Gastroesophageal sphincter (tissue), 4 donors: ENCODE data around the gene CNTN5. TPM values are rescaled to one million over a fixed set of nuclear protein-coding genes. Genes with fewer than 3 reads are reported as not detected.

Experiments
- ATAC-seq: fragments of 150-250 bp; one replicate; pipeline ENCODE4 v1.9.1; 2016; ENCODE audit warnings: mild to moderate bottlenecking, moderate library complexity
- H3K27ac ChIP-seq, 4 donors: fragments of 200-600 bp; sonication (generic) in 3 of 4; 1 replicate in 3 of 4; 2 replicates in 1 of 4; pipeline ENCODE4 v1.5.1; 2016 to 2019
- H3K27me3 ChIP-seq: fragments of 200-600 bp; sonication (generic); one replicate; pipeline ENCODE4 v1.5.1; 2019
- H3K36me3 ChIP-seq, 2 donors: fragments of 200-600 bp; sonication (generic); one replicate each; pipeline ENCODE4 v1.5.1; 2019; ENCODE audit warnings: control low read depth in 1 of 2
- H3K4me1 ChIP-seq, 3 donors: fragments of 200-600 bp; sonication (generic); 1 replicate in 2 of 3; 2 replicates in 1 of 3; pipeline ENCODE4 v1.5.1; 2016 to 2019; ENCODE audit warnings: control low read depth in 2 of 3
- H3K4me3 ChIP-seq, 2 donors: fragments of 200-600 bp; sonication (generic); one replicate each; pipeline ENCODE4 v1.5.1; 2019; ENCODE audit warnings: mild to moderate bottlenecking in 1 of 2, moderate library complexity in 1 of 2
- H3K9me3 ChIP-seq, 3 donors: fragments of 200-600 bp; sonication (generic); one replicate each; pipeline ENCODE4 v1.5.1; 2017 to 2019; ENCODE audit warnings: control low read depth in 2 of 3
- CTCF ChIP-seq, 4 experiments: fragments of 200-600 bp in 2 of 4; fragments of 450-650 bp in 2 of 4; sonication (generic) in 1 of 4; IDR thresholded peaks; one replicate each; pipeline ENCODE4 v1.5.1; 2017 to 2019; ENCODE audit warnings: antibody characterized with exemption in 4 of 4, mild to moderate bottlenecking in 2 of 4, moderate library complexity in 2 of 4
- EP300 ChIP-seq: sonication (generic); formaldehyde crosslinking; IDR thresholded peaks from one replicate; pipeline ENCODE4 v1.6.1; 2017; ENCODE audit warnings: antibody characterized with exemption, mild to moderate bottlenecking
- POLR2A ChIP-seq, 2 donors: fragments of 450-650 bp; IDR thresholded peaks; one replicate each; pipeline ENCODE4 v1.6.1; 2017; ENCODE audit warnings: antibody characterized with exemption in 2 of 2, mild to moderate bottlenecking in 2 of 2, moderate library complexity in 1 of 2
- POLR2AphosphoS5 ChIP-seq: sonication (generic); formaldehyde crosslinking; IDR thresholded peaks from one replicate; pipeline ENCODE4 v1.6.1; 2017; ENCODE audit warnings: antibody characterized with exemption
- WGBS, 2 donors: methylation state at CpG; one replicate each; pipeline ENCODE4 v1.1.5; 2018; ENCODE audit warnings: low coverage in 1 of 2; 5-methylcytosine and 5-hydroxymethylcytosine counted together
- total RNA-seq, 4 donors: library from RNA; depleted of rRNA; stranded (reverse); fragments of >200 nt; gene quantifications; one replicate each; pipeline ENCODE4 v1.1.0, GENCODE V29; 2016

The CNTN5 gene
- total RNA-seq, 4 donors from 2014 or later, result 0.16 TPM; not detected in 3

GRCh38 chr11:99979042-99979441 lies 958.3 kb downstream of the CNTN5 start:
- ATAC-seq, result no peak

GRCh38 chr11:99987821-99988470 lies 967.2 kb downstream of the CNTN5 start:
- TF ChIP-seq CTCF (IDR thresholded peaks at IDR 0.05), result no peak
- Histone ChIP-seq H3K4me3 (no peak overlapping the region), H3K9me3 (no peaks in the 10 kb centered on the region), H3K27ac (peak overlapping the region in 1 of 4 donors; percentile 19), H3K27me3 (no peaks in the 10 kb centered on the region), H3K4me1 (peaks cover 0 to 16% (median 0%) of the 10 kb centered on the region in 3 donors), H3K36me3 (no peaks in the 10 kb centered on the region)
- 20 to 26% methylated on average over 2 of the region's 2 CpGs for WGBS, 2 donors
- ATAC-seq, result no peak

More at GRCh38 chr11:99979042-99979441, 958.3 kb downstream of the CNTN5 start:
- Histone ChIP-seq H3K4me1 (no peaks in the 10 kb centered on the region), H3K27ac (no peak overlapping the region), H3K9me3 (peaks cover 0 to 3% (median 0%) of the 10 kb centered on the region in 3 donors), H3K27me3 (no peaks in the 10 kb centered on the region), H3K36me3 (no peaks in the 10 kb centered on the region), H3K4me3 (no peak overlapping the region)
- WGBS, 2 donors, result 47 to 86% methylated on average over 1 to 2 of the region's 2 CpGs
- TF ChIP-seq POLR2A (IDR thresholded peaks at IDR 0.05) (no peak), CTCF (IDR thresholded peaks at IDR 0.05) (no peak), POLR2AphosphoS5 (no peak), EP300 (no peak)

GRCh38 chr11:99988471-99988837 lies 967.7 kb downstream of the CNTN5 start:
- H3K9me3 ChIP-seq, result no peaks in the 10 kb centered on the region
- 22% methylated on average over 2 of the region's 2 CpGs; no CpG with 5 or more reads in 1 of the 2 donors for WGBS, 2 donors
- TF ChIP-seq POLR2AphosphoS5 (no peak), CTCF (IDR thresholded peaks at IDR 0.05) (no peak), EP300 (no peak), POLR2A (IDR thresholded peaks at IDR 0.05) (no peak)
- no peak overlapping the region for H3K4me3 ChIP-seq
- ATAC-seq, result no peak
- H3K36me3 ChIP-seq, result no peaks in the 10 kb centered on the region
- peaks cover 0 to 17% (median 0%) of the 10 kb centered on the region in 3 donors for H3K4me1 ChIP-seq
- peak overlapping the region in 1 of 4 donors; percentile 19 for H3K27ac ChIP-seq
- no peaks in the 10 kb centered on the region for H3K27me3 ChIP-seq

- H3K4me3 ChIP-seq, result no peak overlapping the region
- no peak overlapping the region for H3K27ac ChIP-seq
- WGBS, 2 donors, result 71% methylated on average over 3 of the region's 3 CpGs
- no peak for TF ChIP-seq EP300
- no peaks in the 10 kb centered on the region for H3K4me1 ChIP-seq
- no peaks in the 10 kb centered on the region for H3K36me3 ChIP-seq
- no peaks in the 10 kb centered on the region for H3K27me3 ChIP-seq
- H3K9me3 ChIP-seq, result no peaks in the 10 kb centered on the region
- ATAC-seq, result no peak
These were observed 983.2 kb downstream of the CNTN5 start for GRCh38 chr11:100003985-100004384.

- Histone ChIP-seq H3K27me3 (no peaks in the 10 kb centered on the region), H3K27ac (no peak overlapping the region), H3K4me1 (no peaks in the 10 kb centered on the region), H3K4me3 (no peak overlapping the region), H3K36me3 (no peaks in the 10 kb centered on the region), H3K9me3 (no peaks in the 10 kb centered on the region)
- TF ChIP-seq EP300 (no peak), POLR2A (IDR thresholded peaks at IDR 0.05) (no peak), CTCF (IDR thresholded peaks at IDR 0.05) (no peak), POLR2AphosphoS5 (no peak)
- peak; percentile 36 for ATAC-seq
These were observed 983.8 kb downstream of the CNTN5 start for GRCh38 chr11:100004541-100004940.
